Fibroblast of lung (primary cell): ENCODE measurements around the gene SCN3A.

ENCODE experiments used
- EZH2 ChIP-seq: IDR thresholded peaks from 2 replicates; pipeline ENCODE4 v1.5.1; 2012; ENCODE audit warnings: low read length, control low read depth, mild to moderate bottlenecking; ENCODE audit errors: missing control alignments
- TF ChIP-seq, protein P1 (sequence below), 2 donors: IDR thresholded peaks in 1 of 2; conservative IDR thresholded peaks in 1 of 2; 1 replicate in 1 of 2; 2 replicates in 1 of 2; pipeline ENCODE4 v1.5.1; 2011 to 2012; ENCODE audit warnings: low read length in 2 of 2, control low read depth in 1 of 2, inconsistent platforms in 1 of 2, low read depth in 1 of 2, mild to moderate bottlenecking in 1 of 2

DNA sequence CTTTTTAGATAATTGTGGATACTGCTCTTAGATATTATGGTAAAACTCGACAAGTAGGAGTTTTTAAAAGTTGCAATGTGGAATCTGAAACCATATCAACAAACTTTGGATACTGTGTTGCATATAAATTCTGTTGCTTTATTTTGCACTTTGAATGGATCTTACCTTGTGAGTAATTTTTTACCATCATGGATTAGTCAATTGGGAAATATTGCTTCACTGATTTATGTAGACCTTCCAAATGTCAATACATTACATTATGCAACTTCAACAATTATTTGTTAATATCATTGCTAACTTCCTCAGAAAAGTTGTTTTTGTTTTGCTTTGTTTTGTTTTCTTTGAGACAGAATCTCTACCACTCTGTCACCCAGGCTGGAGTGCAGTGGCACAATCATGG lies 146.5 kb downstream of the SCN3A start:
- TF ChIP-seq EZH2 = no peak
- TF ChIP-seq, protein P1, sequence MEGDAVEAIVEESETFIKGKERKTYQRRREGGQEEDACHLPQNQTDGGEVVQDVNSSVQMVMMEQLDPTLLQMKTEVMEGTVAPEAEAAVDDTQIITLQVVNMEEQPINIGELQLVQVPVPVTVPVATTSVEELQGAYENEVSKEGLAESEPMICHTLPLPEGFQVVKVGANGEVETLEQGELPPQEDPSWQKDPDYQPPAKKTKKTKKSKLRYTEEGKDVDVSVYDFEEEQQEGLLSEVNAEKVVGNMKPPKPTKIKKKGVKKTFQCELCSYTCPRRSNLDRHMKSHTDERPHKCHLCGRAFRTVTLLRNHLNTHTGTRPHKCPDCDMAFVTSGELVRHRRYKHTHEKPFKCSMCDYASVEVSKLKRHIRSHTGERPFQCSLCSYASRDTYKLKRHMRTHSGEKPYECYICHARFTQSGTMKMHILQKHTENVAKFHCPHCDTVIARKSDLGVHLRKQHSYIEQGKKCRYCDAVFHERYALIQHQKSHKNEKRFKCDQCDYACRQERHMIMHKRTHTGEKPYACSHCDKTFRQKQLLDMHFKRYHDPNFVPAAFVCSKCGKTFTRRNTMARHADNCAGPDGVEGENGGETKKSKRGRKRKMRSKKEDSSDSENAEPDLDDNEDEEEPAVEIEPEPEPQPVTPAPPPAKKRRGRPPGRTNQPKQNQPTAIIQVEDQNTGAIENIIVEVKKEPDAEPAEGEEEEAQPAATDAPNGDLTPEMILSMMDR (conservative IDR thresholded peaks at IDR 0.05 in 1 of 2, IDR thresholded peaks at IDR 0.05 in 1 of 2; ENCODE audit: low read depth in 1 of 2, low read length in 2 of 2) = no peak
